Sigmoid colon (tissue), 7 donors: ENCODE data around the gene PRKCA. TPM values are rescaled to one million over a fixed set of nuclear protein-coding genes. Genes with fewer than 3 reads are reported as not detected.
"Not testable (repeated sequence)": the region's sequence is repeated elsewhere in the genome, so short reads cannot be mapped to it uniquely, and the experiment has no call there.

Experiments
- DNase-seq: peaks from one replicate; pipeline ENCODE4 v3.0.0-alpha.2; 2019
- H3K27ac ChIP-seq, 4 donors: fragments of 200-600 bp; sonication (generic); one replicate each; pipeline ENCODE4 v1.5.1; 2016 to 2019; ENCODE audit warnings: mild to moderate bottlenecking in 1 of 4
- H3K27me3 ChIP-seq, 3 donors: fragments of 200-600 bp; sonication (generic); one replicate each; pipeline ENCODE4 v1.5.1; 2019; ENCODE audit warnings: mild to moderate bottlenecking in 1 of 3
- H3K36me3 ChIP-seq, 4 donors: fragments of 200-600 bp; sonication (generic); one replicate each; pipeline ENCODE4 v1.5.1; 2016 to 2019
- H3K4me1 ChIP-seq, 4 donors: fragments of 200-600 bp; sonication (generic); one replicate each; pipeline ENCODE4 v1.5.1; 2017 to 2019
- H3K4me3 ChIP-seq, 4 donors: fragments of 200-600 bp; sonication (generic); one replicate each; pipeline ENCODE4 v1.5.1; 2017 to 2019; ENCODE audit warnings: mild to moderate bottlenecking in 2 of 4, moderate library complexity in 1 of 4
- H3K9me3 ChIP-seq, 4 donors: fragments of 200-600 bp in 3 of 4; sonication (generic) in 3 of 4; one replicate each; pipeline versions ENCODE4 v1.5.1 to v1.6.1; 2013 to 2019
- CTCF ChIP-seq, 4 experiments: fragments of 450-650 bp in 3 of 4; fragments of 200-600 bp in 1 of 4; IDR thresholded peaks; one replicate each; pipeline ENCODE4 v1.5.1; 2016 to 2019; ENCODE audit warnings: antibody characterized with exemption in 4 of 4, mild to moderate bottlenecking in 3 of 4, moderate library complexity in 2 of 4
- EP300 ChIP-seq, 4 donors: sonication (generic); formaldehyde crosslinking; IDR thresholded peaks; one replicate each; pipeline ENCODE4 v1.6.1; 2017; ENCODE audit warnings: antibody characterized with exemption in 4 of 4
- POLR2A ChIP-seq, 2 donors: fragments of 450-650 bp; IDR thresholded peaks; one replicate each; pipeline ENCODE4 v1.6.1; 2016; ENCODE audit warnings: antibody characterized with exemption in 2 of 2, mild to moderate bottlenecking in 2 of 2, moderate library complexity in 2 of 2
- POLR2AphosphoS5 ChIP-seq, 4 donors: sonication (generic); formaldehyde crosslinking; IDR thresholded peaks; one replicate each; pipeline ENCODE4 v1.6.1; 2017; ENCODE audit warnings: antibody characterized with exemption in 4 of 4
- WGBS, 2 donors: extraction: QIAGEN DNeasy Blood & Tissue Kit; methylation state at CpG; one replicate each; pipeline ENCODE4 v1.1.7; 2013; 5-methylcytosine and 5-hydroxymethylcytosine counted together
- intact Hi-C: fragments of 100-400 bp; cut with DNase I; formaldehyde crosslinking; loops from one replicate; pipeline ENCODE4 v1.15.1; 2023
- polyA plus RNA-seq, 3 donors: library from polyadenylated mRNA; stranded (reverse); fragments of 200-250 nt; gene quantifications; one replicate each; pipeline ENCODE4 v1.2.3, GENCODE V29; 2013
- total RNA-seq, 4 donors: library from RNA; depleted of rRNA; stranded (reverse); fragments of >200 nt; gene quantifications; one replicate each; pipeline ENCODE4 v1.1.0, GENCODE V29; 2016
- donor health status: healthy with polysubstance abuse.
- donor health status: Bipolar disorder and iron deficiency.
- donor health status: healthy.

Gene PRKCA
- total and polyA plus RNA-seq, 7 donors = 6.6 to 58.4 (median 42.6) TPM

DNA sequence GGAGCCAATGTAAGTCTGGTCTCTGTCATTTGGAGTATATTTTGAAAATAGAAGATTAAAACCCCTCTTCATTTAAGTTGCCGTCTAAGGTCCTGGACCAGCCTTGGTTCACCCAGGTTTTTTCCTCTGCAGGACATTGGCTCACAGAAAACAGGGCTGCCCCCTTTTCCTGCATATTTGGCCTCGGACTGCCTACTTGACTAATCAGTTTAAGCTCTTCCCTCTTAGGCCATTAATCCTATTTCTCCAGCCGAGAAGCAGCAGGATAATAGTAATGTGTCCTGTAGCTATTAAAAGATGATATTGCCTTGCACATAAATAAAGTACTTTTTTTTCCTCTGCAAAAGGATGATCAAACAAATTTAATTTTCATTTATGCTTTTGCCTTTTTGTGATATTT is 52.1 kb downstream of the PRKCA start:
- Histone ChIP-seq H3K9me3 (no peaks in the 10 kb centered on the region), H3K4me3 (no peak overlapping the region), H3K27ac (peak overlapping the region in 2 of 4 donors; percentile 34 to 43), H3K4me1 (peaks cover 0 to 66% (median 52%) of the 10 kb centered on the region in 4 donors), H3K36me3 (no peaks in the 10 kb centered on the region), H3K27me3 (no peaks in the 10 kb centered on the region)
- TF ChIP-seq CTCF (IDR thresholded peaks at IDR 0.05) (no peak), POLR2AphosphoS5 (IDR thresholded peaks at IDR 0.05) (no peak), POLR2A (IDR thresholded peaks at IDR 0.05) (no peak), EP300 (IDR thresholded peaks at IDR 0.05) (no peak)
- WGBS, 2 donors = 80 to 89% methylated on average over 3 of the region's 3 CpGs
- intact Hi-C loops = no loop called here
- DNase-seq = no peak

DNA sequence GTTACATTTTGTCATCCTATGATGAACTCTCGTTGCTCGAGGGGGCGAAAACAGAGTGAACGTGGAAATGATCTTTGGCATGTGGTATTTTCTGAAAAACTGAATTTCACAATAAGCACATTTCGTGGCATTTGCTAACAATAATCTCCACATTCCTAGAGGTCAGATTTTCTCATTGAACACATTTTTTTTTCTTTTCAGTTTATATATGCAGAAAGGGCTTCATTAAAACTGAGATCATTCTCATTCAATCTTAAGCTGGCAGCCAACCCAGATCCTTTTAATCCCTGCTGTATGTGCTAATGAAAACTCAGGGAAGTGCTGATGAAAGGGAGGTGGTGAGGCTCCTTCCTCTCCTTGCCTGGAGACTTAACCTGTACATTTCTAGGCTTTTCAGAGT is 52.6 kb downstream of the PRKCA start:
- H3K4me3 ChIP-seq = no peak overlapping the region
- no peak for DNase-seq
- peaks cover 0 to 66% (median 52%) of the 10 kb centered on the region in 4 donors for H3K4me1 ChIP-seq
- TF ChIP-seq EP300 (IDR thresholded peaks at IDR 0.05) (no peak), POLR2A (IDR thresholded peaks at IDR 0.05) (no peak), CTCF (IDR thresholded peaks at IDR 0.05) (no peak), POLR2AphosphoS5 (IDR thresholded peaks at IDR 0.05) (no peak)
- intact Hi-C loops = no loop called here
- no peaks in the 10 kb centered on the region for H3K9me3 ChIP-seq
- peak overlapping the region in 1 of 4 donors; percentile 34 for H3K27ac ChIP-seq
- no peaks in the 10 kb centered on the region for H3K36me3 ChIP-seq
- H3K27me3 ChIP-seq = no peaks in the 10 kb centered on the region
- 85 to 89% methylated on average over 5 of the region's 5 CpGs for WGBS, 2 donors

GRCh38 chr17:66355510-66355909 is 53.1 kb downstream of the PRKCA start:
- Histone ChIP-seq H3K4me1 (peaks cover 0 to 65% (median 53%) of the 10 kb centered on the region in 4 donors), H3K4me3 (no peak overlapping the region), H3K27me3 (no peaks in the 10 kb centered on the region), H3K36me3 (no peaks in the 10 kb centered on the region), H3K9me3 (no peaks in the 10 kb centered on the region), H3K27ac (no peak overlapping the region)
- intact Hi-C loops = no loop called here
- 91 to 93% methylated on average over 2 of the region's 2 CpGs for WGBS, 2 donors
- TF ChIP-seq CTCF (IDR thresholded peaks at IDR 0.05) = no peak
- no peak for TF ChIP-seq EP300 (IDR thresholded peaks at IDR 0.05)
- no peak for TF ChIP-seq POLR2A (IDR thresholded peaks at IDR 0.05)
- TF ChIP-seq POLR2AphosphoS5 (IDR thresholded peaks at IDR 0.05) = no peak
- no peak for DNase-seq

DNA sequence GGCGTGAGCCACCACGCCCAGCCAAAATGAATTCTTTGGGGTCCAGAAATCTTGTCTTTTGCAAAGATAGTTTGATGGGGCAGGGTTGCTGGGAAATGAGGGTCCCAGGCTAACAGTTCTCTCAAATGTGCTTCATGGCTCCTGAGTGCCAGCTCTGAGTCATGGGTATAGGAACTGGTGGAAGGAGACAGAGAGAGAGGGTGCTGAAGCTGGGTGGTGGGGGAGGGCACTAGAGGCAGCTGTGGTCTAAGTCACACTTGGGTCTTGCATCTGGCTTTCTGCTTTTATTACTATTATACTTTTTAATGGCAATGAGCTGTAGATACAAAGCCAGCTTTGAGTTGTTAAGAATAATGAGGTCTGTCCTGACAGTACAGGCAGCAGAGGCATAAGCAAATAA is 54.6 kb downstream of the PRKCA start:
- DNase-seq = no peak
- no peaks in the 10 kb centered on the region for H3K9me3 ChIP-seq
- no peak overlapping the region for H3K4me3 ChIP-seq
- no peak for TF ChIP-seq POLR2AphosphoS5 (IDR thresholded peaks at IDR 0.05)
- no peak for TF ChIP-seq CTCF (IDR thresholded peaks at IDR 0.05)
- no peak for TF ChIP-seq POLR2A (IDR thresholded peaks at IDR 0.05)
- TF ChIP-seq EP300 (IDR thresholded peaks at IDR 0.05) = no peak
- H3K27me3 ChIP-seq = no peaks in the 10 kb centered on the region
- WGBS, 2 donors = 96 to 99% methylated on average over 2 of the region's 2 CpGs
- no peak overlapping the region for H3K27ac ChIP-seq
- intact Hi-C loops = no loop called here
- H3K36me3 ChIP-seq = no peaks in the 10 kb centered on the region
- H3K4me1 ChIP-seq = peaks cover 0 to 63% (median 46%) of the 10 kb centered on the region in 4 donors

GRCh38 chr17:66359351-66359750 is 56.9 kb downstream of the PRKCA start:
- no peaks in the 10 kb centered on the region for H3K9me3 ChIP-seq
- whole genome bisulfite sequencing, 2 donors = 82 to 88% methylated on average over 2 of the region's 2 CpGs
- H3K27me3 ChIP-seq = no peaks in the 10 kb centered on the region
- TF ChIP-seq EP300 (IDR thresholded peaks at IDR 0.05) (no peak), POLR2A (IDR thresholded peaks at IDR 0.05) (no peak), CTCF (IDR thresholded peaks at IDR 0.05) (no peak), POLR2AphosphoS5 (IDR thresholded peaks at IDR 0.05) (no peak)
- H3K27ac ChIP-seq = no peak overlapping the region
- no peak overlapping the region for H3K4me3 ChIP-seq
- no peaks in the 10 kb centered on the region for H3K36me3 ChIP-seq
- intact Hi-C loops = no loop called here
- no peak for DNase-seq
- H3K4me1 ChIP-seq = peaks cover 0 to 57% (median 35%) of the 10 kb centered on the region in 4 donors

DNA sequence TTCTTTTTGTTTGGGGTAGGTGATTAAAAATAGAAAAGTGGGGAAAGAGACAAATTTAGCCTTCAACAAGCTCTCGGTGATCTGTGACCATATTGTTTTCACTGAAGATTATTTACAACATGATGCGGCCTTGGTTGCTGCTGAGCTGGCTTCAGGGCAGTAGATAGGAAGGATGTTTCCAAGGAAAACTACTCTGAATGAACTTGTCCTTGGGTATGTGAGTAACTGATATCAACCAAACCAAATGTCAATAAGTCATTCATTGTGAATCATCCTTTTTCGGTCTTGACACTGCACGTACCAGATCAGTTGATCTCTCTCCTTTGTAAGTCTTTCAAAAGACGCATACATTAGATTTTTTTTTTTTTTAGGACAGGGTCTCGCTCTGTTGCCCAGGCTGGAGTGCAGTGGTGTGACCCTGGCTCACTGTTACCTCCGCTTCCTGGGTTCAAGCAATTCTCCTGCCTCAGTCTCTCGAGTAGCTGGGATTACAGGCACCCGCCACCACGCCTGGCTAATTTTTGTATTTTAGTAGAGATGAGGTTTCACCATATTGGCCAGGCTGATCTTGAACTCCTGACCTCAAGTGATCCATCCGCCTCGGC is 58.6 kb downstream of the PRKCA start:
- H3K27ac ChIP-seq, H3K9me3 ChIP-seq, intact Hi-C loops, H3K27me3 ChIP-seq, DNase-seq, H3K4me3 ChIP-seq, H3K36me3 ChIP-seq: not testable (repeated sequence)
- H3K4me1 ChIP-seq = peaks cover 0 to 54% (median 36%) of the 10 kb centered on the region in 4 donors
- WGBS, 2 donors = 96 to 97% methylated on average over 12 of the region's 12 CpGs
